ENCODE data around the gene UNK. TPM values are rescaled to one million over a fixed set of nuclear protein-coding genes. Genes with fewer than 3 reads are reported as not detected.
A peak's percentile ranks its signal among the peaks of the same experiment; 100 is the strongest.

UNK gene
- polyA plus RNA-seq, 4 donors: 8.9 to 34.3 (median 16.3) TPM

DNA sequence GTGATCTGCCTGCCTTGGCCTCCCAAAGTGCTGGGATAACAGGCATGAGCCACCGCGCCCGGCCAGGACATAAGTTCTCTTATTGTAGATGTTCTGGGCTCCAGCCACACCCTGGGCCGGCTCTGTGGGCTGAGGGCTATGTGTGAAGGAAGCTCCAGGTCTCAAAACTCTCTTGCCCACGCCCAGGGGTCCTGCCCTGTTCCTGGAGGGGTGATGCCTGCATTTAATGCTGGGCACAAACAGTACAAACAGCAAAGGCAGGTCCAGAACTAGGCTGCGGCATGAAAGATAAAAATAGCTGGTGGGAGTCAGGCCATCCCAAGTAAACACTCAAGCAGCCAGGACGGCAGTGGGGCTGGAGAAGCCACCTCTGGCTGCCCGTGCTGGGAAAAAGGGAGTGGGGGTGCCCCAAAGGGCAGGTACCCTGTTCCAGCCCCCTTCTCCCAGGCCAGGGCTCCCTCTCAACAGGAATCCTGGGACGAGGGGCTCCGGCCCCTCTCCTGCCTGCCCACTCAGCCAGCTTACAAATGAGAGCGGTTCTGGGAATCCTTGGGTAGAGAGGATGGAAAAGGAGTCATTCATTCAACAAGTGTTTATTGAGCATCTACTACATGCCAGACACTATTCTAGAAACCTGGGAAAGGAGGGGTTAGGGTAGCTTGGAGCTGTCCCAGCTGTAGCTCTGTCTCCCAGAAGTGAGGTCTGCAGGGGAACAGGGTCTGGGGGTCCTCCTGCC, 89.1 kb downstream of the UNK start:
- peaks cover 0 to 38% (median 6%) of the 10 kb centered on the region in 3 donors for H3K4me1 ChIP-seq (ENCODE audit: control insufficient read depth in 3 of 3, insufficient read depth in 2 of 3, low read depth in 1 of 3, low read length in 2 of 3)
- no peaks in the 10 kb centered on the region for H3K9me3 ChIP-seq (ENCODE audit: control insufficient read depth in 2 of 2, insufficient read depth in 1 of 2, low read depth in 1 of 2, low read length in 1 of 2)
- H3K36me3 ChIP-seq (ENCODE audit: control insufficient read depth in 3 of 3, insufficient read depth in 2 of 3, low read depth in 1 of 3, low read length in 3 of 3): peaks cover 0 to 28% (median 0%) of the 10 kb centered on the region in 3 donors
- H3K27me3 ChIP-seq (ENCODE audit: control insufficient read depth in 3 of 3, insufficient read depth in 3 of 3, low read length in 3 of 3): peaks cover 0 to 2% (median 0%) of the 10 kb centered on the region in 3 donors
- no peak overlapping the region for H3K4me3 ChIP-seq (ENCODE audit: low read depth in 1 of 3, low read length in 3 of 3)
- 65 to 80% (median 80%) methylated on average over 11 of the region's 11 CpGs for WGBS, 3 donors
- DNase-seq: no peak
- H3K27ac ChIP-seq (ENCODE audit: low read depth in 1 of 3, low read length in 2 of 3): peak overlapping the region in 1 of 3 donors; percentile 85
- FAIRE-seq: no peak

DNA sequence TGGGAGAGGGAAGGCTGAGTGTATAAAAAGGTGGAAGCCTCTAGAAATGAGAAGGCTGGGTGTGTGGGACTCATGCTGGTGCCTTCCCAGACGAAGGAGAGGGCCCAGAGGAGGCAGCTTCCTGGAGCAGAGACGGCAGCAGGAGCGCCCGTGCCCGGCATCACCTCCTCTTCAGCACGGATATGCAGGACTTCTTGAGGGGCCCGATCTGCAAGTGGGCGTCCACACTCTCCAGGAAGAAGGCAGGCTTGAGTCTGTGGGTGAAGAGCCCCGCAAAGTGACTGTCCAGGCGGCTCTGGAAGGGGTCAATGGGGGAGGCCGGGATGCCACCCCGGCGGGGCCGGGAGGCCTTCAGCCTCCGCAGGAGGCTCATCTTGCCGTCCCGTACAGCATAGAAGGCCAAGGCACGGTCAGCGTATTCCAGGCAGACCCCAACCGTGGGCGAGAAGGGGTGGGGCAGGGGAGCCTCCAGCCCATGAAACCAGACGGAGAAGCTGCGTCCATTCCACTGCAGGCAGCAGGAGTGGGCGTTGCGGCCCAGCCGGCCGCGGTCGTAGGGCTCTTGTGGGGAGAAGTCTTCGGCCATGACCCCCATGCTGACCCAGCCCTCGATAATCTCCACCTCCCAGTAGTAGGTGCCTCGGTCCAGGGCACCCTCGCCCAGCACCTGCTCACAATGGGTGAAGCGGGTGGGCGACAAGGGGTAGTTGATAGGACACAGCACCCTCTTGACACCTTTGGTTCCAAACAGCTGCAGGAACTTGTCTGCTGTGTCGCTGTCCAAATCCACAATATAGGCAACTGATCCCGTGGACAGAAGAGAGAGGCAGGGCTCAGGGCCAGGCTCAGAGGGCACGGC, 89.9 kb downstream of the UNK start:
- peak overlapping the region in 1 of 3 donors; percentile 85 for H3K27ac ChIP-seq (ENCODE audit: low read depth in 1 of 3, low read length in 2 of 3)
- no peak for FAIRE-seq

More for the DNA sequence above, 89.9 kb downstream of the UNK start:
- DNase-seq: no peak
- Histone ChIP-seq H3K4me1 (ENCODE audit: control insufficient read depth in 3 of 3, insufficient read depth in 2 of 3, low read depth in 1 of 3, low read length in 2 of 3) (peaks cover 0 to 35% (median 6%) of the 10 kb centered on the region in 3 donors), H3K9me3 (ENCODE audit: control insufficient read depth in 2 of 2, insufficient read depth in 1 of 2, low read depth in 1 of 2, low read length in 1 of 2) (no peaks in the 10 kb centered on the region), H3K27me3 (ENCODE audit: control insufficient read depth in 3 of 3, insufficient read depth in 3 of 3, low read length in 3 of 3) (peaks cover 0 to 9% (median 0%) of the 10 kb centered on the region in 3 donors), H3K36me3 (ENCODE audit: control insufficient read depth in 3 of 3, insufficient read depth in 2 of 3, low read depth in 1 of 3, low read length in 3 of 3) (peaks cover 0 to 28% (median 0%) of the 10 kb centered on the region in 3 donors), H3K4me3 (ENCODE audit: low read depth in 1 of 3, low read length in 3 of 3) (no peak overlapping the region)
- 91 to 95% (median 92%) methylated on average over 38 of the region's 38 CpGs for WGBS, 3 donors

Other genes starting within 250 kb of the UNK start
- 1,000 to 10,000 TPM in 2 of 4 donors, 100 to 1,000 TPM in 2; 279 to 3,618 (median 1,437) TPM for gene MYO15B, start 197.0 kb upstream of the UNK start, polyA plus RNA-seq
- gene SMIM5, start 151.4 kb upstream of the UNK start, polyA plus RNA-seq: 100 to 1,000 TPM in 1 of 4 donors, 10 to 100 TPM in 3; 10.4 to 114 (median 52.9) TPM
- 10 to 100 TPM; 14.6 to 41.2 (median 17.9) TPM for gene RECQL5, start 117.7 kb upstream of the UNK start, polyA plus RNA-seq
- gene SAP30BP, start 117.5 kb upstream of the UNK start, polyA plus RNA-seq: 10 to 100 TPM; 52.6 to 92.7 (median 75.0) TPM
- gene ITGB4, start 63.3 kb upstream of the UNK start, polyA plus RNA-seq: 100 to 1,000 TPM in 3 of 4 donors, 10 to 100 TPM in 1; 37.4 to 288 (median 155) TPM
- 100 to 1,000 TPM in 1 of 4 donors, 10 to 100 TPM in 3; 43.4 to 116 (median 81.4) TPM for gene GALK1, start 19.6 kb upstream of the UNK start, polyA plus RNA-seq
- 10 to 100 TPM in 2 of 4 donors, 1 to 10 TPM in 2; 8.1 to 40.3 (median 12.6) TPM for gene UNC13D, start 59.6 kb downstream of the UNK start, polyA plus RNA-seq
- 100 to 1,000 TPM in 2 of 4 donors, 10 to 100 TPM in 2; 68.4 to 121 (median 99.8) TPM for gene WBP2, start 70.5 kb downstream of the UNK start, polyA plus RNA-seq
- 10 to 100 TPM in 3 of 4 donors, 1 to 10 TPM in 1; 4.9 to 63.3 (median 43.8) TPM for gene TRIM47, start 93.8 kb downstream of the UNK start, polyA plus RNA-seq
- 10 to 100 TPM in 2 of 4 donors, 1 to 10 TPM in 2; 6.5 to 17.1 (median 11.3) TPM for gene TRIM65, start 112.1 kb downstream of the UNK start, polyA plus RNA-seq
- 10 to 100 TPM; 56.9 to 93.5 (median 65.1) TPM for gene MRPL38, start 120.1 kb downstream of the UNK start, polyA plus RNA-seq
- gene FBF1, start 156.2 kb downstream of the UNK start, polyA plus RNA-seq: 10 to 100 TPM in 1 of 4 donors, 1 to 10 TPM in 3; 2.2 to 45.7 (median 5.4) TPM
- 100 to 1,000 TPM in 1 of 4 donors, 10 to 100 TPM in 3; 20.6 to 111 (median 62.5) TPM for gene ACOX1, start 194.4 kb downstream of the UNK start, polyA plus RNA-seq
- gene TEN1, start 194.4 kb downstream of the UNK start, polyA plus RNA-seq: 10 to 100 TPM; 22.8 to 96.6 (median 54.7) TPM
- gene CDK3, start 216.0 kb downstream of the UNK start, polyA plus RNA-seq: 10 to 100 TPM in 3 of 4 donors, 1 to 10 TPM in 1; 7.9 to 82.3 (median 41.7) TPM
- 10 to 100 TPM; 10.7 to 66.4 (median 41.9) TPM for gene EVPL, start 242.5 kb downstream of the UNK start, polyA plus RNA-seq

Measured in small intestine (tissue), 7 donors.